HCT116 (cell line): ENCODE results near the gene EFEMP2. TPM values are rescaled to one million over a fixed set of nuclear protein-coding genes. Genes with fewer than 3 reads are reported as not detected.

Experiments
- ATAC-seq: fragments of 200-7000 bp; cut with Tn5 transposase; 2 replicates; pipeline ENCODE4 v1.9.1; 2020; ENCODE audit warnings: mild to moderate bottlenecking, moderate library complexity
- BruUV-seq: library from RNA; stranded (reverse); fragments of 400-500 nt; replicated peaks from 2 replicates; lab custom pipeline; 2021; lab: Mats Ljungman, UMichigan
- CTCF ChIA-PET: fragments of 300-600 bp; sonication (Branson Sonifier 250); formaldehyde crosslinking; loops from one replicate; lab custom pipeline; 2021; ENCODE audit warnings: antibody characterized with exemption; lab: Charles Lee
- POLR2A ChIA-PET: fragments of 300-600, 350-600 bp; sonication (Branson Sonifier 250); formaldehyde crosslinking; loops from one replicate; lab custom pipeline; 2021; ENCODE audit warnings: antibody characterized with exemption; lab: Charles Lee
- RAD21 ChIA-PET, 2 experiments: fragments of 300-600 bp; sonication (Branson Sonifier 250); formaldehyde crosslinking; loops; one replicate each; lab custom pipeline; 2023; ENCODE audit warnings: low total read pairs in 2 of 2; ENCODE audit not compliant: uncharacterized antibody in 2 of 2, unreplicated experiment in 2 of 2, low non-redundant PET in 1 of 2; lab: Charles Lee
- DNase-seq: peaks from one replicate; pipeline ENCODE4 v3.0.0-alpha.2; 2010; ENCODE audit warnings: low read depth, low spot score
- H2AFZ ChIP-seq: fragments of 200-600 bp; shearing (Covaris generic), sonication (generic); 2 replicates; pipeline ENCODE4 v1.6.1; 2017; ENCODE audit warnings: low read depth, mixed run types, mixed read lengths, antibody characterized with exemption, low read length; ENCODE audit not compliant: poor library complexity, severe bottlenecking
- H3K27ac ChIP-seq: 2 replicates; pipeline ENCODE4 v1.5.1; 2012; ENCODE audit warnings: low read depth, low read length
- H3K27me3 ChIP-seq: fragments of 200-600 bp; sonication (generic); 2 replicates; pipeline ENCODE4 v1.6.1; 2016; ENCODE audit warnings: mixed run types, low read length, mixed read lengths; ENCODE audit not compliant: insufficient read depth
- H3K36me3 ChIP-seq, 2 experiments: fragments of 200-500 bp in 1 of 2; fragments of 200-600 bp in 1 of 2; sonication (Bioruptor generic) in 1 of 2; sonication (generic) in 1 of 2; 2 replicates each; pipeline versions ENCODE4 v1.5.1 to v1.6.1; 2014 to 2016; ENCODE audit warnings: low read length in 2 of 2, inconsistent platforms in 1 of 2, mixed read lengths in 1 of 2, mixed run types in 1 of 2; ENCODE audit not compliant: insufficient read depth in 2 of 2, control insufficient read depth in 1 of 2
- H3K4me1 ChIP-seq, 2 experiments: fragments of 200-600 bp in 1 of 2; sonication (generic) in 1 of 2; 2 replicates each; pipeline versions ENCODE4 v1.5.1 to v1.6.1; 2012 to 2017; ENCODE audit warnings: low read length in 2 of 2, inconsistent platforms in 1 of 2, mild to moderate bottlenecking in 1 of 2, mixed read lengths in 1 of 2, mixed run types in 1 of 2, moderate library complexity in 1 of 2; ENCODE audit not compliant: insufficient read depth in 2 of 2, control insufficient read depth in 1 of 2
- H3K4me2 ChIP-seq: fragments of 200-600 bp; sonication (generic); 2 replicates; pipeline ENCODE4 v1.6.1; 2017; ENCODE audit warnings: mixed run types, low read length, mixed read lengths
- H3K4me3 ChIP-seq, 2 experiments: fragments of 200-600 bp in 1 of 2; sonication (generic) in 1 of 2; replicated peaks in 1 of 2; 2 replicates each; pipeline ENCODE4 v1.5.1; 2011 to 2016; ENCODE audit warnings: low read length in 2 of 2, control low read depth in 1 of 2, low read depth in 1 of 2, mild to moderate bottlenecking in 1 of 2, mixed read lengths in 1 of 2, mixed run types in 1 of 2
- H3K79me2 ChIP-seq: fragments of 200-600 bp; sonication (generic); 2 replicates; pipeline ENCODE4 v1.6.1; 2017; ENCODE audit warnings: mild to moderate bottlenecking, mixed run types, low read length, moderate library complexity, mixed read lengths; ENCODE audit not compliant: insufficient read depth
- H3K9ac ChIP-seq: fragments of 200-600 bp; sonication (generic); 2 replicates; pipeline ENCODE4 v1.6.1; 2016; ENCODE audit warnings: low read length, mixed read lengths
- H3K9me2 ChIP-seq: fragments of 200-600 bp; sonication (generic), shearing (Covaris generic); 2 replicates; pipeline ENCODE4 v1.6.1; 2017; ENCODE audit warnings: mixed run types, mild to moderate bottlenecking, moderate library complexity; ENCODE audit not compliant: insufficient read depth
- H3K9me3 ChIP-seq, 2 experiments: fragments of 200-500 bp in 1 of 2; fragments of 200-600 bp in 1 of 2; sonication (Bioruptor generic) in 1 of 2; sonication (generic) in 1 of 2; 2 replicates each; pipeline ENCODE4 v1.6.1; 2014 to 2017; ENCODE audit warnings: low read length in 2 of 2, mixed read lengths in 2 of 2, inconsistent platforms in 1 of 2, low read depth in 1 of 2, mild to moderate bottlenecking in 1 of 2, mixed run types in 1 of 2, moderate library complexity in 1 of 2; ENCODE audit not compliant: control insufficient read depth in 1 of 2, insufficient read depth in 1 of 2
- H4K20me1 ChIP-seq: fragments of 200-600 bp; sonication (generic), shearing (Covaris generic); 2 replicates; pipeline ENCODE4 v1.6.1; 2017; ENCODE audit warnings: mixed run types, mild to moderate bottlenecking, moderate library complexity; ENCODE audit not compliant: insufficient read depth
- CBX3 ChIP-seq: IDR thresholded peaks from 2 replicates; pipeline ENCODE4 v1.6.1; 2012; ENCODE audit warnings: low read depth
- CEBPB ChIP-seq: IDR thresholded peaks from 2 replicates; pipeline ENCODE4 v1.6.1; 2012; ENCODE audit warnings: low read depth
- MAX ChIP-seq: IDR thresholded peaks from 2 replicates; pipeline ENCODE4 v1.6.1; 2012
- POLR2AphosphoS5 ChIP-seq: IDR thresholded peaks from 2 replicates; pipeline ENCODE4 v1.6.1; 2011; ENCODE audit warnings: mild to moderate bottlenecking, low read depth, low read length, moderate library complexity
- REST ChIP-seq: IDR thresholded peaks from 2 replicates; pipeline ENCODE4 v1.6.1; 2012; ENCODE audit warnings: low read depth
- ZFX ChIP-seq: fragments of 450-650 bp; IDR thresholded peaks from 2 replicates; pipeline ENCODE4 v1.6.1; 2017
- intact Hi-C: fragments of 100-400 bp; cut with micrococcal nuclease; formaldehyde crosslinking; loops from 2 replicates; pipeline ENCODE4 v1.10.0; 2022
- total RNA-seq: library from RNA; stranded (reverse); gene quantifications from one replicate; pipeline ENCODE4 v1.2.1, GENCODE V29; 2021; ENCODE audit not compliant: unreplicated experiment
- TF ChIP-seq, protein P1 (sequence below): IDR thresholded peaks from 2 replicates; pipeline ENCODE4 v1.6.1; 2011; ENCODE audit warnings: mild to moderate bottlenecking, low read length, moderate library complexity; ENCODE audit not compliant: insufficient replicate concordance; ENCODE audit errors: extremely low read depth

EFEMP2 gene
- total RNA-seq, 1 experiment from 2014 or later, result 8.4 TPM

- no peak overlapping the region for H2AFZ ChIP-seq
Measured at GRCh38 chr11:65898656-65899355, 26.2 kb upstream of the EFEMP2 start.

GRCh38 chr11:65897020-65897471 is 24.4 kb upstream of the EFEMP2 start:
- no peaks in the 10 kb centered on the region for H3K27me3 ChIP-seq
- peak overlapping the region in 1 of 2 experiments; percentile 90; a peak in 1 of 4 replicates for H3K4me3 ChIP-seq
- H3K27ac ChIP-seq, result peak overlapping the region; percentile 99
- BruUV-seq, result no TSS peak
- H2AFZ ChIP-seq, result no peak overlapping the region
- POLR2A ChIA-PET, result interaction anchor here (1.4 to 10.9 kb wide), 4 partner anchors 7 to 18 kb away, joined by 4 to 124 read pairs (median 15); partner anchors contain the start of genes CCDC85B and FIBP
- TF ChIP-seq CEBPB, result no peak
- no peak for TF ChIP-seq REST
- peak; percentile 11; the same call in 1 of the 2 replicates for TF ChIP-seq POLR2AphosphoS5
- TF ChIP-seq, protein P1, sequence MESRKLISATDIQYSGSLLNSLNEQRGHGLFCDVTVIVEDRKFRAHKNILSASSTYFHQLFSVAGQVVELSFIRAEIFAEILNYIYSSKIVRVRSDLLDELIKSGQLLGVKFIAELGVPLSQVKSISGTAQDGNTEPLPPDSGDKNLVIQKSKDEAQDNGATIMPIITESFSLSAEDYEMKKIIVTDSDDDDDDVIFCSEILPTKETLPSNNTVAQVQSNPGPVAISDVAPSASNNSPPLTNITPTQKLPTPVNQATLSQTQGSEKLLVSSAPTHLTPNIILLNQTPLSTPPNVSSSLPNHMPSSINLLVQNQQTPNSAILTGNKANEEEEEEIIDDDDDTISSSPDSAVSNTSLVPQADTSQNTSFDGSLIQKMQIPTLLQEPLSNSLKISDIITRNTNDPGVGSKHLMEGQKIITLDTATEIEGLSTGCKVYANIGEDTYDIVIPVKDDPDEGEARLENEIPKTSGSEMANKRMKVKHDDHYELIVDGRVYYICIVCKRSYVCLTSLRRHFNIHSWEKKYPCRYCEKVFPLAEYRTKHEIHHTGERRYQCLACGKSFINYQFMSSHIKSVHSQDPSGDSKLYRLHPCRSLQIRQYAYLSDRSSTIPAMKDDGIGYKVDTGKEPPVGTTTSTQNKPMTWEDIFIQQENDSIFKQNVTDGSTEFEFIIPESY, result no peak
- no peak for TF ChIP-seq CBX3
- H3K4me1 ChIP-seq, result peaks cover 26 to 79% of the 10 kb centered on the region in 2 experiments
- DNase-seq (no peak), ATAC-seq (no peak)
- H4K20me1 ChIP-seq, result peaks cover 31% of the 10 kb centered on the region; the same call in 1 of the 2 replicates
- RAD21 ChIA-PET, result no interaction called here
- H3K9me2 ChIP-seq, result no peaks in the 10 kb centered on the region
- H3K4me2 ChIP-seq, result peak overlapping the region; percentile 71
- peak overlapping the region; percentile 99 for H3K9ac ChIP-seq
- CTCF ChIA-PET, result interaction anchor here (1.0 kb wide), 1 partner anchor 9 kb away, joined by 3 read pairs; the partner anchor contains the start of gene FIBP
- intact Hi-C loops, result no loop called here
- H3K9me3 ChIP-seq, result no peaks in the 10 kb centered on the region
- peaks cover 10 to 52% of the 10 kb centered on the region in 2 experiments; a peak in 3 of 4 replicates for H3K36me3 ChIP-seq
- H3K79me2 ChIP-seq, result peaks cover 86% of the 10 kb centered on the region

More at GRCh38 chr11:65898656-65899355, 26.2 kb upstream of the EFEMP2 start:
- CTCF ChIA-PET, result interaction anchor here (1.6 kb wide), 1 partner anchor 39 kb away, joined by 4 read pairs; no protein-coding TSS in a partner anchor
- DNase-seq, result no peak
- Histone ChIP-seq H3K27me3 (no peaks in the 10 kb centered on the region), H3K4me2 (peak overlapping the region; percentile 71), H3K9ac (peak overlapping the region; percentile 99), H3K79me2 (peaks cover 72% of the 10 kb centered on the region), H4K20me1 (peaks cover 31% of the 10 kb centered on the region; the same call in 1 of the 2 replicates), H3K9me3 (no peaks in the 10 kb centered on the region), H3K9me2 (no peaks in the 10 kb centered on the region), H3K36me3 (peaks cover 10 to 46% of the 10 kb centered on the region in 2 experiments; a peak in 3 of 4 replicates), H3K27ac (peak overlapping the region; percentile 99), H3K4me3 (peak overlapping the region; percentile 90 to 98), H3K4me1 (peaks cover 44 to 80% of the 10 kb centered on the region in 2 experiments)
- RAD21 ChIA-PET, result interaction anchor here in 1 of 2 experiments (0.7 kb wide), 1 partner anchor 48 kb away, joined by 5 read pairs; no protein-coding TSS in a partner anchor
- intact Hi-C loops, result no loop called here
- no peak for ATAC-seq
- TSS peak; percentile 37 for BruUV-seq
- TF ChIP-seq ZFX (peak; percentile 50; the same call in 1 of the 2 replicates), MAX (no peak)
- POLR2A ChIA-PET, result interaction anchor here (0.6 to 10.9 kb wide), 7 partner anchors 8 to 324 kb away, joined by 3 to 124 read pairs (median 5); partner anchors contain the start of genes CCDC85B and FIBP
